ENCODE results near the gene IFI6.
"Not testable (repeated sequence)": the region's sequence is repeated elsewhere in the genome, so short reads cannot be mapped to it uniquely, and the experiment has no call there.

IFI6 gene

GRCh38 chr1:27626031-27626935, 45.7 kb downstream of the IFI6 start:
- no peak for DNase-seq

DNA sequence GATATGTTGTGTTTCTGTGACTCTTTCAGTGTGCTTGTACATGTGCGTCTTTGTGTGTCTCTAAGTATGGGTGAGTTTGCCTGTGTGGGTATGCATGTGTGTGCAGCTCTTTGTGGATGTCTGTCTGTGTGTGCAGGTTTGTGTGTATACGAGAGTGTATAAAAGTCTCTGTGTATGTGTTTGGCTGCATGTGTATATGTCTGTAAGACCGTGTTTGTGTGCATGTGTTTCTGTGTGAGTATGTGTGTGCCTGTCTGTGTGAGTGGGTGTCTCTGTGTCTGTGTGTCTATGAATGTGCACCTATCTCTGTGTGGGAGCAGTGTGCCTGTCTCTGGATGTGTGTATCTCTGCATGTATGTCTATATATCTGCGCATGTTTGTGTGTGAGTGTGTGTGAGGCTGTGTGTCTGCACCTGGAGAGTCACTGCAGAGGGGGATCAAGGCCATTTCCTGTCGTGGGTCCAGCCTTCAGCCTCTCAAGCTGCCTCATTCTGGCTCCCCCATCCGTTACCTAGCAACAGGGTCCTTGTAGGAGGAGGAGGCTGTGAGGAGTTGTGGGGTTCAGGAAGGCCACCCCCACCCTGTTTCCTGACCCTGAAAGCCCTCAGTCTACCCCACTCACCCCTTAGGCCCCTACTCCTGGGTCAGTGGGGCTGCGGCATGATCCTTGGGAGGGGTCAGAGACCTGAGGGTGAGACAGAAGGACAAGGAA, 47.4 kb downstream of the IFI6 start:
- DNase-seq: no peak

DNA sequence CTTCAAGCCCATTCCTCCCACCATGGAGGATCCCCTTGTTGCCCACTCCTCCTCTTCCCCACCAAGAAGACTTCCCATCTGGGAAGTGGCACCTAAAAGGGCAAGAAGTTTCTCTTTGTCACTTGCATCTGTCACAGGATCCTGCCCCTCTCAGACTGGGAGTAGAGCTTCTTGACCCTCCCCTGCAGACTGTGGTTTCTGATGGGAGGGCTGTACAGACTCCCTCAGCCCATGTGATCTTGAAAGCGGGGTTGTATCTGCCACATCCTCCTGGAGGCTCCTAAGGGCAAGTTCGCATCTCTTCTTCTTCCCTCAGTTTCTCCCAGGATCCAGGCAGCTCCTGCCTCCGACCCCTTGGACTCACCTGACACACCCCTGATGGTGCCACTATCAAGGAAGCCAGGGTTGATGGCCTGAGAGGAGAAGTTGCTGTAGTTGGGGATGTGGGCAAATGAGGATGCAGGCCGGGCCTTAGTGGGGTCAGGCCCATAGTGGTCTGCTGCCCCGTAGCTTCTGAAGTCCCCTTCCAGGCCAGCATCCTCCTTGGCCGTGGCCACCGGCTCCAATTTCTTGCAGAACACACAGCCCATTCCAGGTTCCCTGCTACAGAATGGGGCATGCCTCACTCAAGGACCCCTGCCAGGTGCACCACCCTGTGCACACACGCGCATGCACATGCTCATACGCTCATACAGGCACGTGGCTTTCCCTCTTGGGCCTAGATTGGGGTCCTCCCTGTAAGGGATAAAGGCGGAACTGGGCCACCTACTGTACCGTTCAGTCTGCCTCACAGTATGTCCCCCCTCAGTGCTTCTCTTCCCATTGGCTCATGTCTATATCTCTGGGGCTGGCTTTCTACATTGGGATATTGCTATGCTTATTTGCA, 48.4 kb downstream of the IFI6 start:
- no peak for DNase-seq

DNA sequence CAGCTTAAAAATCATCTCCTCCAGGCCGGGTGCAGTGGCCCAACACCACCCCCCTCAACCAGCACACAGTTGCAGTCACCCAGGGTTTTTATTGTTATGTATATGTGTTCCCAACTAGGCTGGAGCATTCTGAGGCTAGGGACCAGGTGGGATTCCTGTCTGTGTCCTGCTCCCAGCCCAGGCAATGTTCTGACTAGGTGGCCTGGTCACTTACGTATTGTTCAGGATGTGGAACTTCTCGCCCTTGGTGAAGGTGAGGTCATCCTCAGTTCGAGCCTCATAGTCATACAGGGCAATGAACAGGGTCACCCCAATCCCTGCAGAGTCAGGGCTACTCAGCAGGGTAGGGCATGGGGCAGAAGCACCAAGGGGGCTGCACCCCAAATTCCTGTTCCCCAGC, 49.2 kb downstream of the IFI6 start:
- no peak for DNase-seq

DNA sequence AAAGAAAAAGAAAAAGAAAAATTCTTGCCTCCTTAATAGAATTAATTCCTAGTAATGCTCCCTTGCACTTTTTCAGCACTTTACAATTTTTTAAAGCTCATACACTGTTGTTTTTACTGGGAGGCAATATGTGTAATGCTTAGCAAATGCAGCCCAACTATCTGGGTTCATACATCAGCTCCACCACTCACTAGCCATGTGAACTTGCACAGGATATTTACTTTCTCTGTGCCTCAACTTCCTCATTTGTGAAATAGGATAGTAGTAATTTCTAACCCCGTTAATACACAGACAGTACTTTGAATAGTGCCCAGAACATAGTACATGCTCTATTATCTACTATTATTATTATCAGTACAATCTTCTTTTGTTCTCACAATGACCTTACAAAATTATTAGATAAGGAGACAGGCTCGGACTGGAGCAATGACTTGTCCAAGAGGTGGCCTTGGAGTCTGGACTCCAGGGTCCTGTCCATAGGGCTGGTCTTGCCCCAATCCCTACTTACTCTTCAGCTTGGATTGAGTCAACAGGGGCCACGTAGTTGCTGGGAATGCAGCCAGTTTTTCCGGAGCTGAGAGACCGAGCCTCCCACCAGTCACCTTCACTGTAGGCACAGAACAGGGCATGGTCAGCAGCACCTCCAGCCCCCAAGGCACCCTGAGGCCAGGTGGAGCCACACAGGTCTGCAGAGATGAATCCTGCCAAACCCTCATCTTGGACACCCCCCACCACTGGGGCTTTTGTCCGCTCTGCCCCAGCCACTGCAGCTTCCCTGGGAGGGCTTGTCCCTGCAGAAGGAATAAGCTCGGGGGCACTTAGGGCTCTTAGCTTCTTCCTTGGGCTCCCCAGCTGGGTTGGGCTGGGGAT, 50.7 kb downstream of the IFI6 start:
- DNase-seq: no peak

- DNase-seq: not testable (repeated sequence)
Measured at GRCh38 chr1:27619782-27620438, 52.1 kb downstream of the IFI6 start.

DNA sequence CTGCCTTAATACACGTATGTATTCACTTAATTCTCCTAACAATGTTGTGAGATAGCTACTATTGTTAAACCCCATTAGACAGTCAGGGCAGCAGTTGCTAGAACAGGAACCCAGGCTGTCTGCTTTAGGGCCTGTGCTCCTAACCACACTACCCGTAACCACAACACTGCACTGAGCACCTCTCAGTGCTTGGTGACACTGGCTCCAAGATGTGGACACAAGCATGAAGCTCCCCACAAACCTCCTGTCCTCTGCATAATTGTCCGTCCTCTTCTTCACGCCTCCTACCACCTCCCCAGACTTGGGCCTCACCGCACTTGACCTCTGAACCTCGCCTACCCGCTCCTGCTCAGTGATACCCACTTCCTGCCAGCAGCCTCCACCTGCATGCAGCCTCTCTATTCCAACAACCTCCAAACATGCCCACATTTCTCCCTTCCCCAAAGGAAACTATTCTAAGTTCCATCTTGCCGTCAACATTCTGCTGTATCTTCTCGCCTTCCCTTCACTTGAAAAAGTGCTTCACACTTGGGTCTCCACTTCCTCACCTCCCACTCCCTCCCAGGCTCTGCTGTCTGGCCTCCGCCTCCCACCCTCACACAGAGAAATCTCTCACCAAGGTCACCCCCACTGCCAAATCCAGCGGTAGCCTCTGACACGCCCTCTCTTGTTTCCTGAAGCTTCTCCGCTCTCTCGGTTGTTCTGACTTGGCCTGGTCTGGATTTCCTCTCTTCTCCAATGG, 53.5 kb downstream of the IFI6 start:
- DNase-seq: peak; percentile 29

- DNase-seq: no peak
Measured at GRCh38 chr1:27617420-27617819, 54.6 kb downstream of the IFI6 start.

DNA sequence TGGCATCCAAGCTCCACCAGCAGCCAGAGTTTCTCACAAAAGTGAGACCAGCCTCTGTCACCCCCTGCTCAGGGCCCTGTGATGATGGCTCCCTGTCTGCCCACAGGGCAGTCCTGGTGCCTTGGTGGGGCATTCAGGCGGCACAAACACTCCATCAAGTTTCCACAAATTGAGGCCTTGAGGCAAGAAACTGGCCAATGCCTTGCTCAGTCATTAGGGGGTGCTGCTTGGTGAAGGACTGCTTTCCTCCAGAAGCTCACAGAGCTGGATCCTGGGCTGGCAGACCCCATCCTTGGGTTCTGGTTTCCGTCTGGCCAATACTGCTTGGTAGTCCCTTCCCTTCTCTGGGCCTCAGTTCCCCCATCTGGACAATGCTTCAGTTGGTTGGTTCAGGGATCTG, 55.6 kb downstream of the IFI6 start:
- no peak for DNase-seq

Measured in activated naive CD4-positive, alpha-beta T cell treated with Interleukin-2 at 50 U/mL for 16 hours (primary cell).